GM18907 (cell line): ENCODE data around the gene FRMD1.

ENCODE experiments used
- ATAC-seq: cut with Tn5 transposase; IDR thresholded peaks from one replicate; pipeline ENCODE4 v1.9.1; 2021; ENCODE audit warnings: mild to moderate bottlenecking, moderate library complexity; ENCODE audit not compliant: unreplicated experiment

The FRMD1 gene

DNA sequence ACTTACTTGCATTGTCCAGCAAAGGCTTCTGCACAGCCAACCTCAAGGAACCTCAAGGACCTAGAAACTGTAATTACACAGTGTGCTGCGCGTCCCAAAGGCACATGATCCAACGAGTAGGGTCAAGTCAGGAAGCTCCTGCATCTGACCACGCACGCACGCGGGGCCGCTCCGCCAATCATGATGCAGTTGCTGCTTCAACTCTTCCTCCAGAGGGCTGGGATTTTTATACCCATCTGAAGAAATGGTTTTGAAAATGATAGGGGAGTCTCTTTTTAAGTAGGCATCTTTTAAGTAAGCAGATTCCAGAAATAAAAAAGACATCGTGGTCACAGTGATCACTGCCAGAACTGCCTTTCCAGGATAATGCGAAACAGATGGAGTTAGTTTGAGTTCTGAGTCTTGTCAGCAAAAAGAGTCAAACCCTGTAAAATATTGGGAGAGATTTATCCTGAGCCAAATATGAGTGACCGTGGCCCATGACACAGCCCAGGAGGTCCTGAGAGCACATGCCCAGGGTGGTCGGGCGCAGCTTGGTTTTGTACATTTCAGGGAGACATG lies 47.5 kb downstream of the FRMD1 start:
- no peak for ATAC-seq

DNA sequence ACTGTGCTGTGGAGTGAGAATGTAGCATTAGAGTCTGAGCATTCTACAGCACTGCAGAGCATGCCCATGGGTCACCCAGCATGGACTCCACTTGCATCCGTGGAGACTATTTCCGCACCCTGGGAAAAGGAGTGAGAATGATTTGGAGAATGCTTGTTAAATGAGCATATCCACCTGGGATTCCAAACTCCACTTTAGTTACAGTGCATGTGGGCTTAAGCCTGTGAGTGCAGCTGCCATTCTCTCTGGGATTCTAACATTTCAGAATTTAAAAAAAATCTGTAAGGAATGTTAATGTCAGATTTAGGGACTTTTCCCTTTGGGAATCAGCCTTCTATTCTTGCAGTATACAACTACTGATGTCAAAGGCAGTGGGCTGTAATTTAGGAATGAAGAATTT lies 48.1 kb downstream of the FRMD1 start:
- no peak for ATAC-seq

DNA sequence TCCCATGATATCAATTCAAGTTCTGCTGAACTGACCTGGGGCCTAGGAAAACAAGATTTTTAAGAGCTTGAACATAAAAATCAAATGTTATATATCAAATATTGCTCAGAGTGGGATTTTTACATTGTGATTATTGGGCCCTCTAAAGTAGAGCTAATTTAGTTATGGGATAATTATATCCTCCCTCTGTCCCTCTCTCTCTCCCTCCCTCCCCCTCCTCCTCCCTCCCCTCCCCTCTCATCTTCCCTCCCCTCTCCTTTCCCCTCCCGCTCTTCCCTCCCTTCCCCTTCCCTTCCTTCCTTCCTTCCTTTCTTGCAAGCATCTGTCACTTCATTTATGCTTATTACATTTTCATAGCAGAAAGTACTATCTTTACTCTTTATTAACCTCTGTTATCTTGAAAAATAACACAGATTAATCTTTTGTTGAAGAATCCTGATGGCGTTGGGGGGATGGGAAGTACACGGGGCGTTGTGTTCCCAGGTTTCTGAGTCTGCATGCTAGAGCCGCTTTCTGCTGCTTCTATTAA lies 48.7 kb downstream of the FRMD1 start:
- ATAC-seq: no peak

DNA sequence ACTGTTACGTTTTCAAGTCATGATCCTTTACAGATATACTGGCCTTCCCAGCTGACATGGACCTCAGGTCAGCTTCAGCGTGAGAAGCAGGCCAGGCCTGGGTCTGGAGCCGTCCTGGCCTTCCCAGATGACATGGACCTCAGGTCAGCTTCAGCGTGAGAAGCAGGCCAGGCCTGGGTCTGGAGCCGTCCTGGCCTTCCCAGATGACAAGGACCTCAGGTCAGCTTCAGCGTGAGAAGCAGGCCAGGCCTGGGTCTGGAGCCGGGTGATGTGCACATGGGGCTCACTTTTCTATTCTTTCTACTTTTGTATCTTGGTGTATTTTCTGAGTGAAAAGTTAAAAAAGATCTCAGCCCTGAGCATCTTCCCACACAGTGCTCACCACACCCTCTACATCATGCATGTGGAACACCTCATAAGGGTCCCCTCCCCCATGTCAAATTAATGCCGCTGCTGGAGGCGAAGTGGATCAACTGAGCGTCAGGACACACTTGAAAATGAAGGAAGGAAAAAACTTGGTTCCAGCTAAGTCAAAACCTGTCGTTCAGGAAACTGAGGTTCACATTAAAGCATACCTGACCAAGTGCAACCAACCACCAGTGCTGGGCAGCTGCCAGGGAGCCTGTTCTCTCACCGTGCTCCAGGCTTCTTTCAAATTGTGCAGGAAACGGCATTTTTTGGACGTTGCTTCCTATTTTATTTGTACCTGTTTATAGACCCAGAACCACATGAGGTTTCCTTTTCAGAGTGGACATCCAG lies 49.4 kb downstream of the FRMD1 start:
- no peak for ATAC-seq

DNA sequence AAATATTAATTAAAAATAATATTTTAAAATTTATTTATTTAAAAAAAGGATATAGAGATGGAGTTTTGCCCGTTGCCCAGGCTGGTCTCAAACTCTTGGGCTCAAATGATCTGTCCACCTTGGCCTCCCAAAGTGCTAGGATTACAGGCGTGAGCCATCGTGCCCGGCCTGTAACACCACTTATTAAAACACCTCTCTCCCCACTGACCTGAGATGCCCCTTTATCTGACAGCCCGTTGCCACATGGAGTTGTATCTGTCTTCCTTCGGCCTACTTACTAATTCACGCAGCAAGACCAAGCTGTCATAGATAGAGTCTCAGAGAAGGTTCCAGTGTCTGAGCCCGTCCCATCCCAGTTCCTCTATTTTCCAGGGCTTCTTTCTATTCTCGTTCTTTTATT lies 50.8 kb downstream of the FRMD1 start:
- no peak for ATAC-seq

DNA sequence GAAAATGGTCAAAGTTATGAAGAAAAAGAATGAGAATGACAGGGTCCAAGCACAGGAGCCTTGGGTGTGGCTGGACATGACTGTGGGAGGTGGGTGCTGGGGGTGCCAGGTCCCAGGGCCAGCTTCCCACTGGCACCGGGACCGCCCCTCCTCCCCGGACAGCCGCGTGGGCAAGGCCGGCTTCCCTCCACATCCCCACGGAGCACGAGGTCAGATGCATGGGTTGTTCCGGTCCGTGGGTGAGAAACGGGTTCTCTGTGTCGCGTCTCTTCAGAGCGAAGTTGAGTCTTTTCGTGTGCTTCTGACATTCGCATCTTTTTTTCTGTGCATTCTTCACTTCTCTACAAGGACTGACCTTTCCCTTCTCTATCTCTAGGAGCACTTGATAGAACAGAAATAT lies 51.5 kb downstream of the FRMD1 start:
- no peak for ATAC-seq

DNA sequence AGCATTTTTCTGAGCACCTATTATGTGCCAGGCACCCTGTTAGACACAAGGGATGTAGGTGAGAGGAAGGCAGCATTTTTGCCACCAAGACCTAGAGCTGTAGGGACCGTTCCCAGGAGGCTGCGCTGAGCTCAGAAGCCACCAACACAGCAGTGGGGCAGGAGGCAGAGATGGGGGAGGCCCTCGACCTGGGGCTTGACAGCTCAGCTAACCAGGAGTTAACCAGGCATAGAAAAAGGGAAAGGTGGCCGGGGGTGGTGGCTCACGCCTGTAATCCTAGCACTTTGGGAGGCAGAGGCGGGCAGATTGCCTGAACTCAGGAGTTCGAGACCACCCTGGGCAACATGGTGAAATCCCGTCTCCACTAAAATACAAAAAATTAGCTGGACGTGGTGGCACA lies 52.1 kb downstream of the FRMD1 start:
- no peak for ATAC-seq

DNA sequence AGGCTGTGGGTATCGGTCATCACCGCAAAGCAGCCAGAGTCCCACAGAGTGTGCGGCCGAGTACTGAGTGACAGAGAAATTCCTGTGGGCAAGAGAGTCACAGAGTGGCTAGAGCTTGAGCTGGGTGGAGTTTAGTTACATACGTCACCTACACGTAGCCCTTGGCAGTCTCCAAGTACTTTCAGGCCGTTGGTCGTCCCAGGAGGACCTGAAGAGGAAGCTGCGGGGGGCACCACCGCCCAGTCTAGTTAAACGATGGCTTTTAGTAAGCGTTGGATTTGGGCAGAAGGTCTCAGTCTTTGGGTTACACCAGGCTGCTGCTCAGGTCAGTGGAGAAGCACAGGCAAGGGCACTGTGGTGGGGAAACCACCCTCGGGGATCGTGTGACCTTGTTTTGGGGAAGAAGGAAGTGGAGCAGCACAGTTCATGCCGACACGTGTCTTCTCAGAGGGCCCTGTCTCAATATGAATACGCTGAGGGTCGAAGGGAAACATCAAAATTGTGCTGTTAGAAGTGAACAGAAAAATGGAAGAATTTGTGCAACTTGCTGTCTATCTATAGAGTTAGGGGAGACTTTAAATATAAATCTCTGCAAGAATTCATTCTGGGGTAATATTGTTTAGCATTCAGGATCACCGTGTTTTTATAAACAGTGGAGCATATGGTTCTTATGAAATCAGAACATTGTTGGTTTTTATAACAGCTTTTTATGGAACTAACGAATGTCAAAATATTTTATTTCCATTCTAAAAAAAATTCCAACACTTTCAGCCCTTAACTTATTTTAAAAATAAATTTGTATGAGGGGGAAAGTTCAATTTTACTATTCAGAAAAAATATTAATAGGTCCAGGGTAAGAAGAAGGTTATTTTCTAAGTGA lies 52.9 kb downstream of the FRMD1 start:
- no peak for ATAC-seq

DNA sequence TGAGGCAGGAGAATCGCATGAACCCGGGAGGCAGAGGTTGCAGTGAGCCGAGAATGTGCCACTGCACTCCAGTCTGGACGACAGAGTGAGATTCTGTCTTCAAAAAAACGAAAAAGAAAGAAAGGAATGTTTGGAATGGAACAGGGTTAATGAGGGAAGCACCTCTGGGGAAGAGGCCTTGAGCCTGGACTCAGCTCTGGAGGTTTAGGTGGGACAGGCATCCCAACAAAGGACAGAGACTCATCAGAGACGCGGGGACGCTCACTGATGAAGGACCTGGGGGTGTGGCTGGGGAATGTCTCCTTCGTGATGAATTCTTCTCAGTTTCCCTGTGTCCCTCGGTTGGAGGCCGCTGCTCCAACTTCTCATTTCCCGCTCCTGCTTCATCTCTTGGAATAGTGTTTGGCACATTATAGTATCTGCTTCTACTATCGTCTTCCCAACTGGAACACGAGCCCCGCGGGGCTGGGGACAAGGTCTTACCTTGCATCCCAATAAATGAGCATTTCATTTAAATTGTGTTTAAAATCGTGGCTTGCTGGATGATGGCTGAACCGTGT lies 54.0 kb downstream of the FRMD1 start:
- ATAC-seq: no peak

DNA sequence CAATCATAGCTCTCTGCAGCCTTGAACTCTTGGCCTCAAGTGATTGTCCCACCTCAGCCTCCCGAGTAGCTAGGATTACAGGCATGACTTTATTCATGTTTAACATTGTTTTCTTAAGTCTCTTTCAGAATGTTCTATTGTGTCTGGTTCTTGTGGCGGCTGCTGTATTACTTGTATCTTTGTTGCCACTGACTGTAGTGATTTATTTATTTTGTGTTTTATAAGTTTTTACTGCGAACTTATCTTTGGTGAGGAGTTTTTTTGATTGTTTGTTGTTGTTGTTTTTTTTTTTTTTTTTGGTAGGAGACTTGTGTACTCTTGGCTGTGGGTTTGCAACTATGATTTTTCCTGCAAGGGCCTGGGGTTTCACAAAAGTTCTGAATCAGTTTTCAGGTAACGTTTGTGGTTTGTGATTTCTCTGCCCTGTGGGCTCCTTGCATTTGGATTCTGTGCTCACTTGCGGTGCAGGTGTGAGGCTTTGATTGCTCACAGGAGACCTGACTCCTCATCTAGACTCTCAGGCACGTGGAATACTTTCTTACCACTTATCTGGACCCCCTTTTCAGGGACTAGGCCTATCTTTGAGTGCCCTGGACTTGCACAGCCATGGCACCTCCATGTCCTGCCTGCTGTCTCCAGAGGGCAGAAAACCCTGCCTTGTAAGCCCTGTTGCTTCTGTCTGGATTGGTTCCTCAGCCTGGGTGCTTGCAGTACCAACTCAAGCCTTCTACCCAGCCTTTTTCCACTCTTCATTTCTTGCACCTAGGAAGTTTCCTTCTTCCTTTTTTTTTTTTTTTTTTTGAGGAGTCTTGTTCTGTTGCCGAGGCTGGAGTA lies 56.3 kb downstream of the FRMD1 start:
- ATAC-seq: no peak

DNA sequence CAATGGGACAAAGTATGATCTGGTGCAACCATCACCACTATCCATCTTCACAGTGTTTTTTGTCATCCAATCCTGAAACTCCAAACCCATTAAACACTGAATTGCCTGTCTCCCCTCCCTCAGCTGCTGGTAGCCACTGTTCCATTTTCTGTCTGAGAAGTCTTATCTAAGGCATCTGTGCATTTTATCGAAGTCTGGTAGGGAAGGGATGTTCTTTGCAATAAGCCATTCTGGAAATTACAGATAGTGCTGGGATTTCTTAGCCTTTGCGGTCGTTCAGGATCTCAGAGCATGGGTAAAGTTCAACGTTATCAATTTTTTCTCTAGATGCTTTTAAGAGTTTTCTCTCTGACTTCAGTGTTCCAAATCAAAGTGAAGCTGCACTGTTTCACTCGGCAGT lies 57.4 kb downstream of the FRMD1 start:
- no peak for ATAC-seq

DNA sequence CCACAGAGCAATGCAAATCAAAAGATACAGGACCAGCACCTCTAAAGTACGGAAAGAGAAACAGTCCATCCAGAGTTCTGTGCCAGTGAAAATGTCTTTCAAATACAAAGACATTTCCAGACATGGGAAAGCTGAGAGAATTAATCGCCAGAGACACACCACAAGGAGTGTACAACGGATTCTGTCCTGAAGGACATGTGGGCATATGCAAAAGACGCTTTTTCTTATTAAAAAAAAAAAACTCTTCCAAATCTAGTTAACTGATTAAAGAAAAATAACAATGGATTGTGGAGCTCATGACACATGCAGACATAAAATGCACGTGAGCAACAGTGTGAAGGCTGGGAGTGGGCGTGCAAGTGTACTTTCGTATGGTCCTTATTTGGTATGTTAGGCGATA lies 58.8 kb downstream of the FRMD1 start:
- ATAC-seq: no peak

DNA sequence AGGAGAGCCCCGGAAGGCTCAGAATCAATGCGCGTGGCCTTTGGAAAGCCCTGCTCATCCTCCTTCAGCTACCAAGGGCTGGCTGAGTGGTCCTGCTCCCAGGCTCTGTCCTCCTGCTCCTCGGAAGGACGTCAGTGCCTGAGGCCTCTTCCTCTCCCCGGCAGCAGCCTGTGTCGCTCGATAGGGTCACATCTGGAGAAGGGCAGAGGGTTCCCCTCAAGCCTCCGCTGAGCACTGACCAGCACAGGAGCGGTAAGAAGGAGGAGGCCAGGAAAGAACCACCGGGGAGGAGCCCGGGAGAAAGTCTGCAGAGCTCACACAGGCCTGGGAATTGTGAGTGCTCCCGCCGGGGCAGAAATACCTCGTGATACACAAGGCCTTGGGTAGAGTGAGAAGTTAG lies 60.3 kb downstream of the FRMD1 start:
- ATAC-seq: no peak

DNA sequence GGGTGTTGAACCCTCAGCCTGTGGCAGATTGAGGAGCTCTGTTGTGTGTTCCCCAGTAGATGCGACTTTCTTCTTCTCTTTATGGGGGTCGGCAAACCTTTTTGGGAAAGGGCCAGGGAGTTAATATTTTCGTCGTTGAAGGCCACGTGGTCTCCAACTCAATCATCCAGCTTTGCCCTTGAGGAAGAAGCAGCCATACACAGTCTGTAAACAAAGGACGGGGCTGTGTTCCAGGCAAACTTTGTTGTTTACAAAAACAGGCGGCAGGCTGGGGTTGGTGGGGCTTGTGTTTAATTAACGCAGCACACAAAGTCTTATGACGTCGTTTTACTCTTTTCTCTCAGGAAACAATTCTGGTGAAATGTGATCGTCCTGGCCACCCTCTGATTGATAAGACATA lies 61.4 kb downstream of the FRMD1 start:
- ATAC-seq: no peak

DNA sequence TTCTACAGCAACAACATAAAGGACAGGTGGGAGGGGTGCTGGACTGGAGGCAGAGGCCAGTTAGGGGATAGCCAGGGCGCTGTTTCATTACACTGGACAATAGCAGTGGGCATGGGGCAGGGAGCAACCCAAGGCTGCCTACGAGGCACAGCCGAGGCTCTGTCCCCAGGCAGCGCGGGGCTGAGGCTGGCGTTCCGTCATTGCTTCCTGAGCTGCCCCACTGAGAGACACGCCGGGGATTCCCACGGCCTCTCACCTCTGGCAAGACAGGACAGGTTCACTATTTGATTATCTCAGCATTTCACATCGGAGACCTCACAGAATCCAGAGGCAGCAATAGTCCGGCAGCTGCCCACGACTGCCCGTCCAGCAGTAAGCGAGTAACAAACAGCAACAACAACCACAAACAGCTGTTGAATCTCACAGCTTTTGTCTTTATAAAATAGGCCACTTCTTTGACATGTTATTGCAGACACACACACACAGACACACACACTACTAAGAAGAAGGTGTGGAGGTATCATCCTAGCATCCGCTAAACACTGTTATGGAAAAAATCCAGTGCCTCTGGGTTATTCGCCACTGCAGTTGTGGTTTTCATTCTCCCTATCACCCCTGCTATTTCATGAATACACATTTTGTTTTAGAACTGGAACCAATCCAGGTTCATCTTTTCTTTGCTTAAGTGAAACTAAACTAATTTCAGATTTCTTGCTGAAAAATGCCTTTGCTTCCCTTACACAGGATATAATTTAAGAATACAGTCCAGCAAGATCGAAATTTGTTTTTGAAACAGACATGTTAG lies 62.1 kb downstream of the FRMD1 start:
- ATAC-seq: no peak

DNA sequence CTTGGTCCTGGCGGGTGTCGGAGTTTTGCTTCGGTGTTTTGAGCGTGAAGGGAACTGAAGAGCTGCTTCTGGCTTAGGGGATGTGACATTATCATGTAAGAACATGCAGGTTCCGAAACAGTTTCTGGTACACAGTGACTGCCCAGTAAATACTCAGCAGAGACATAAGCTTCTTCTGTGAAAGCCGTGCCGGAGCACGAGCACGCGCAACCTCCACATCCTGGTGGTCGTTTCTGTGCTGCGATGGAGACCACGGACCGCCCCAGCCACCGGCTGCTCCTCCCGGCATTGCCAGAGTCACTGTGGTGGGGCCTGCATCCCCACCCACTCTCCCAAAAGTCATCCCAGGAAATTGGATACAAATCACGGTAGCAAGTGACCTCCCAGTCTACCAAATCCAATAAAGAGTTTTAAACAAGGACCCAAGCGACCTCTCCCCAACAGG lies 62.8 kb downstream of the FRMD1 start:
- no peak for ATAC-seq

DNA sequence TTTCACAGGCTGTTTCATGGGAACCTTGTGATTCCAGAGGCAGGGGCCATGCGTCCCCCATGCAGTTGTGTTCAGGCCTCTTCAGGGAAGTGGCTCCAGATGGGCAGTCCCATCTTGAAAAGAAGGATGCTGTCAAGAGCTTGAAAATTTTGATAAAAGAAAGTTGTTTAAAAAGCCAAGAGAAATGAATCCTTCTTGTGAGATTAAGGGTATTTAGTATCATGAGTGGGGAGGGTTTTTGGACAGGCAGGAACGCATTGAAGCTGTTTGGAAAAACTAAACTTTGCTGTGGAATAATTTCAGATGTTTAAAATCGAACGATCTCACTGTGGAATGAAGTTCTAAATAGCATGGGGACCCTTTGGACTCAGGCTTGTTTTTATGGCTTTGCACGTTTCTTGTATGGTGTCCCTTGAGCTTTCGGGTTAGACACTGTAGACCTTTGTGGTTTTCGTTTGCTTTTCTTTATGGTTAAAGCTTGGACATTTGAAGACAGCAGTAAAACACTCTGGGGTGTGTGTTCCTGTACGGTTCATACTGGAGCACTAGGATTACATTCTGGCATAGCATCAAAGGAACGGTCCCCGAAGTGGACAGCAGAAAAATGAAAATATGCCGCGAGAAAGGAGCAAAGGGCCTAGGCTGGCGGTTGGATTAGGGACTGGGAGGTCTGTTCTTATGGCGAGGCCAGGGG lies 63.4 kb downstream of the FRMD1 start:
- no peak for ATAC-seq

DNA sequence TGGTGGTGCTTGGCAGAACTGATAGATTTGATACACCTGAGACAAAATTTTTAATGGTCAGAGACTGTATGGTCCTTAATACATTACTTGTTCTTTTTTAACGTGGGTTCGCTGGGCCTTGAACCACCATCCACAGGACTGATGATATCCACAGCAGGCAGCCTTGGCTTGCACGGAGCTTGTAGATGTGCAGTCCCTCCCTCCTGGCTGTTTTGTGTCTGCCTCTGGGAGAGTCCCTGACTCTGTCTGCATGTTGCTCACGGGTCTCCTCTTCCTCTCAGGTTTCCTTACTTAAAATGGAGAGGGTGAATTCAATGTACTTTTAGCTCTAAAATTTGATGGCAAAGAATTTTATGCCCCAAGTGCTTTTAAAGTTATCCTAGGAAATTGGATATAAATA lies 64.0 kb downstream of the FRMD1 start:
- no peak for ATAC-seq

DNA sequence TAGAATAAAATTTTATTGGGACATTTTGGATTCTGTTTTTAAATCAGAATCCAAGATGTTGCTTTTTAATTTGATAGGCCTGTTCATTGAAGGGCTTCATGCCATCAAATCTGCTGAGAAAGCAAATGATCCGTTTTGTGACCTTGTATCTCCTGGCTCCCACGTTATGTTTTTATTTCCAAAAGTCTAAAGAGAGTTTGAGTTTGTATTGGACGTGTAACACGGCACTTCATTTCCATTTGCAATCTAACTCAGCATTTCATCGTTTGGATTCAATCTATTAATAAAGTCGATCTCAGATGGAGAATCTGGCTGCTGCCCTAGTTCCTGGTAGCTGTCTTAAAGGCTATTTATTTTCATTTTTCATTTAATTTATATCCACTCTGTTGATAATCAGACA lies 64.6 kb downstream of the FRMD1 start:
- ATAC-seq: no peak
